Loucy (cell line): ENCODE results near the gene ZNF608.

Experiments
- H2AFZ ChIP-seq: fragments of 200-600 bp; sonication (generic); 2 replicates; pipeline ENCODE4 v1.6.0; 2016; ENCODE audit warnings: antibody characterized with exemption, mild to moderate bottlenecking, low read length, moderate library complexity
- H3F3A ChIP-seq: fragments of 200-600 bp; 2 replicates; pipeline ENCODE4 v1.6.0; 2016; ENCODE audit warnings: antibody characterized with exemption, low read depth, mild to moderate bottlenecking
- H3K27me3 ChIP-seq: fragments of 200-600 bp; sonication (generic); 2 replicates; pipeline ENCODE4 v1.6.1; 2014; ENCODE audit warnings: low read length, mild to moderate bottlenecking; ENCODE audit not compliant: insufficient read depth, poor library complexity, severe bottlenecking
- H3K36me3 ChIP-seq: fragments of 200-600 bp; sonication (generic); 2 replicates; pipeline ENCODE4 v1.6.1; 2016; ENCODE audit warnings: low read length; ENCODE audit not compliant: insufficient read depth
- H3K4me1 ChIP-seq: fragments of 200-600 bp; sonication (generic); 2 replicates; pipeline ENCODE4 v1.5.1; 2014; ENCODE audit warnings: low read length, mild to moderate bottlenecking; ENCODE audit not compliant: insufficient read depth, poor library complexity, severe bottlenecking
- H3K4me2 ChIP-seq: fragments of 200-600 bp; sonication (generic); 2 replicates; pipeline ENCODE4 v1.6.0; 2014; ENCODE audit warnings: antibody characterized with exemption, low read length, low read depth, mild to moderate bottlenecking; ENCODE audit not compliant: poor library complexity, severe bottlenecking
- H3K4me3 ChIP-seq: fragments of 200-600 bp; sonication (generic); 2 replicates; pipeline ENCODE4 v1.5.1; 2014; ENCODE audit warnings: low read length, mild to moderate bottlenecking, mixed read lengths; ENCODE audit not compliant: poor library complexity, severe bottlenecking
- H3K79me2 ChIP-seq: fragments of 200-600 bp; sonication (generic); 2 replicates; pipeline ENCODE4 v1.6.1; 2014; ENCODE audit warnings: low read length; ENCODE audit not compliant: insufficient read depth
- H3K9ac ChIP-seq: fragments of 200-600 bp; sonication (generic); 2 replicates; pipeline ENCODE4 v1.6.0; 2014; ENCODE audit warnings: mild to moderate bottlenecking, low read depth, low read length, moderate library complexity; ENCODE audit not compliant: poor library complexity, severe bottlenecking
- H3K9me2 ChIP-seq: fragments of 200-600 bp; sonication (generic); replicated peaks from 2 replicates; pipeline ENCODE4 v1.6.1; 2016; ENCODE audit warnings: low read depth, low read length, mixed read lengths
- H3K9me3 ChIP-seq: fragments of 200-600 bp; sonication (generic); 2 replicates; pipeline ENCODE4 v1.6.1; 2014; ENCODE audit warnings: mild to moderate bottlenecking, antibody characterized with exemption, low read length, low read depth; ENCODE audit not compliant: insufficient read depth
- H4K20me1 ChIP-seq: fragments of 200-600 bp; sonication (generic); 2 replicates; pipeline ENCODE4 v1.6.0; 2014; ENCODE audit warnings: antibody characterized with exemption, low read length, mild to moderate bottlenecking; ENCODE audit not compliant: insufficient read depth, poor library complexity, severe bottlenecking
- EZH2phosphoT487 ChIP-seq: fragments of 200-600 bp; IDR thresholded peaks from 2 replicates; pipeline ENCODE4 v1.6.1; 2018; ENCODE audit warnings: antibody characterized with exemption, mild to moderate bottlenecking, moderate library complexity, borderline replicate concordance
- TF ChIP-seq, protein P1 (sequence below): fragments of 200-600 bp; sonication (generic); conservative IDR thresholded peaks from 2 replicates; pipeline ENCODE4 v1.5.1; 2014; ENCODE audit warnings: mild to moderate bottlenecking, antibody characterized with exemption, low read length

Gene ZNF608

DNA sequence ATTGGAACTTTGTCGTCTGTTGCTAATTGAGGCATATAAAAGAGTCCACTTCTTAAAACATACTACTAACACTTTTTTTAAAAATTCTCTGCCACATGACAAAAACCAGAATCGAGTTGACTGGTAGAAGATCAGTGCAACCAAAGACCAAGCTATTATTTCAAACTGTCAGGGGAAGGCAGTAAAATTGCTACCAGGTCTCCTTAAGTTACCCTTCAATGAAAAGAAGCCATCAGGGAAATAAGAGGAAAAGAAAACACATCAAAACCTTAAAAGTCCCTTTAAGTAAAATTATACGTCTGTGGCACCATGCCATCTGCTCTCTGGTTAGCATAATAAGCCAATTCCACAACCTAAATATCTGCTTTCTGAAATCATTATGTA, 9.6 kb downstream of the ZNF608 start:
- no peak overlapping the region for H3K9ac ChIP-seq
- no peak overlapping the region for H3K4me3 ChIP-seq
- H3K9me3 ChIP-seq = no peaks in the 10 kb centered on the region
- H3K9me2 ChIP-seq = no peaks in the 10 kb centered on the region
- no peak overlapping the region for H2AFZ ChIP-seq
- H3K27me3 ChIP-seq = peaks cover 2% of the 10 kb centered on the region
- H3F3A ChIP-seq = no peaks in the 10 kb centered on the region
- TF ChIP-seq, protein P1, sequence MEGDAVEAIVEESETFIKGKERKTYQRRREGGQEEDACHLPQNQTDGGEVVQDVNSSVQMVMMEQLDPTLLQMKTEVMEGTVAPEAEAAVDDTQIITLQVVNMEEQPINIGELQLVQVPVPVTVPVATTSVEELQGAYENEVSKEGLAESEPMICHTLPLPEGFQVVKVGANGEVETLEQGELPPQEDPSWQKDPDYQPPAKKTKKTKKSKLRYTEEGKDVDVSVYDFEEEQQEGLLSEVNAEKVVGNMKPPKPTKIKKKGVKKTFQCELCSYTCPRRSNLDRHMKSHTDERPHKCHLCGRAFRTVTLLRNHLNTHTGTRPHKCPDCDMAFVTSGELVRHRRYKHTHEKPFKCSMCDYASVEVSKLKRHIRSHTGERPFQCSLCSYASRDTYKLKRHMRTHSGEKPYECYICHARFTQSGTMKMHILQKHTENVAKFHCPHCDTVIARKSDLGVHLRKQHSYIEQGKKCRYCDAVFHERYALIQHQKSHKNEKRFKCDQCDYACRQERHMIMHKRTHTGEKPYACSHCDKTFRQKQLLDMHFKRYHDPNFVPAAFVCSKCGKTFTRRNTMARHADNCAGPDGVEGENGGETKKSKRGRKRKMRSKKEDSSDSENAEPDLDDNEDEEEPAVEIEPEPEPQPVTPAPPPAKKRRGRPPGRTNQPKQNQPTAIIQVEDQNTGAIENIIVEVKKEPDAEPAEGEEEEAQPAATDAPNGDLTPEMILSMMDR = no peak
- TF ChIP-seq EZH2phosphoT487 = no peak
- H3K79me2 ChIP-seq = no peaks in the 10 kb centered on the region
- H4K20me1 ChIP-seq = no peaks in the 10 kb centered on the region
- H3K4me2 ChIP-seq = no peak overlapping the region
- no peaks in the 10 kb centered on the region for H3K36me3 ChIP-seq
- H3K4me1 ChIP-seq = no peaks in the 10 kb centered on the region

DNA sequence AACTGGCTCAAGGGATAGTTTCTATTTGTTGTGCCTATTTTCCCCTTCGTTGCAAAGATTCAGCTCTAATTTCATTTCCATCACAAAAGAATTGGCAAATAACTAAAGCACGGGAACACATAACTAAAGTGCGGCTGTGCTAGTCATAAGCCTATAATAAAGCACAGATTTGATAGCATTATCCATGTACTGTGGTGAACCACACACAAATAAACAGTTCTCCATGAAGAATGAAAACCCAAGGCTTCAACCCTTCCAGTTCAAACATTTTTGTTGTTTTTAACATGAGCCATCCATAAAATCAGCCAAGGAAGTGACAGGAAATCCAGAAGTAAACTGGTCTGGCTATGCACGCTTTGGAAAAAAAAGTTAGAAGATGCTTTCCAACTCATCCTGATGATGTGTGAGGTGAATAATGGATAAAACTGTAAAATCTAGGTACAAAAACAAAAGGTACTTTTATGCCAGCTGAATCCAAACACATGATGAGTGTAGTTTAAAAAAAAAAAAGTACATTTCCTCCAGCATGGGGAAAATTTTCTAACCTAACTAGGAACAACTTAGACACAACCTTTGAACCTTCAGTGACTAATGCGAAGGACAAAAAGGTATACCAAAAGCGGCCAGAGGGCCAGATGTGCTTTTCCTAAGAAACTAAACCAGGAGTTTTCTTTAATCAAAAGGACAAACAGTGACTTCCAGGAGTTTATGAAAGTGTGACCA, 10.2 kb downstream of the ZNF608 start:
- H4K20me1 ChIP-seq = no peaks in the 10 kb centered on the region
- H3K79me2 ChIP-seq = no peaks in the 10 kb centered on the region
- H3K4me2 ChIP-seq = no peak overlapping the region
- H3F3A ChIP-seq = no peaks in the 10 kb centered on the region
- no peaks in the 10 kb centered on the region for H3K9me2 ChIP-seq
- H3K4me1 ChIP-seq = no peaks in the 10 kb centered on the region
- TF ChIP-seq, protein P1 = no peak
- TF ChIP-seq EZH2phosphoT487 = no peak
- H3K4me3 ChIP-seq = no peak overlapping the region
- H3K27me3 ChIP-seq = no peaks in the 10 kb centered on the region
- no peak overlapping the region for H2AFZ ChIP-seq
- H3K9ac ChIP-seq = no peak overlapping the region
- H3K36me3 ChIP-seq = no peaks in the 10 kb centered on the region
- no peaks in the 10 kb centered on the region for H3K9me3 ChIP-seq

DNA sequence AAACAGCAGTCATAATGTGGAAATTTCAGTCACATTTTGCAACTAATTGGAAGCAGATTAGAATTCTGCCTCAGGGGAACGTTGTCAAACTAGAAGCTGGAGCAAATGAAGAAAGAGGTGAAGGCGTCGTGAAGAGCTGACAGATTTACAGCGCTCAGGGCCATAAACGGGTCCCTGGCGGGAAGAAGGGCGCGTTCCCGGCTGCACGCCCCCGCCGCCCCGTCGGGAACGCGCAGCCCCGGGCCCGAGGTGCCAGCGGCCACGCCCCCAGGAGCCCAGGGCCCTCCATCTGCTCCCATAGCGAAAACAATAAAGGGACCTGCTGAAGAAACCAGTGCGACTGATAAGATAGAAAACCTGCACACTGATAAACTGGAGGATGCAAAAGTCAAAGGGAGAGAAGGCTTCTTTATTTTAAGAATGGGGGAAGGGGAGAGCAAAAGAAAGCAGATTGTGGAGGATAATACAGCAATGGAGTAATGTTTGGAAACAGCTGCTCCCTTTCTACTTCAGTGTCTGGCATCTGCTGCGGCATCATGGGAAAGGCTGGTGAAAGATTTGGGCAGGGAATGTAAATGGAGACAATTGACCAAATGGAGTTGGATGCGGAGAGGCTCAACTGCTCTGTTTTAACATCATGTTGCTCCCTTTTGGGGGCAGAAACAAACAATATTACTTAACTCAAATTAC, 11.1 kb downstream of the ZNF608 start:
- H3K9ac ChIP-seq = no peak overlapping the region
- H4K20me1 ChIP-seq = no peaks in the 10 kb centered on the region
- H3K36me3 ChIP-seq = no peaks in the 10 kb centered on the region
- H3K9me3 ChIP-seq = no peaks in the 10 kb centered on the region
- no peak overlapping the region for H3K4me2 ChIP-seq
- no peaks in the 10 kb centered on the region for H3F3A ChIP-seq
- H2AFZ ChIP-seq = no peak overlapping the region
- no peaks in the 10 kb centered on the region for H3K9me2 ChIP-seq
- H3K4me1 ChIP-seq = no peaks in the 10 kb centered on the region
- TF ChIP-seq, protein P1 = no peak
- no peak for TF ChIP-seq EZH2phosphoT487
- H3K4me3 ChIP-seq = no peak overlapping the region
- no peaks in the 10 kb centered on the region for H3K79me2 ChIP-seq
- H3K27me3 ChIP-seq = no peaks in the 10 kb centered on the region
